SK-N-SH treated with all-trans-retinoic acid at 6 μM for 48 hours (cell line): Measurements from ENCODE around the gene PHF5A.

Source experiments
- ARNTL ChIP-seq: fragments of 450-650 bp; formaldehyde crosslinking; IDR thresholded peaks from 2 replicates; pipeline ENCODE4 v1.5.0; 2020; ENCODE audit warnings: low read depth, mild to moderate bottlenecking, moderate library complexity, borderline replicate concordance
- BACH2 ChIP-seq: fragments of 250-450 bp; sonication (Bioruptor Pico); IDR thresholded peaks from 2 replicates; pipeline ENCODE4 v1.9.0; 2021; ENCODE audit warnings: mild to moderate bottlenecking, borderline replicate concordance
- ISL1 ChIP-seq: fragments of 250-450 bp; sonication (Bioruptor Pico); IDR thresholded peaks from 2 replicates; pipeline ENCODE4 v2.1.2; 2022; ENCODE audit warnings: mild to moderate bottlenecking, moderate library complexity
- RARB ChIP-seq: fragments of 250-450 bp; sonication (Bioruptor Pico); IDR thresholded peaks from 2 replicates; pipeline ENCODE4 v1.8.0; 2021; ENCODE audit warnings: mild to moderate bottlenecking, moderate library complexity
- ZNF70 ChIP-seq: fragments of 450-650 bp; formaldehyde crosslinking; IDR thresholded peaks from 2 replicates; pipeline ENCODE4 v1.5.0; 2020; ENCODE audit warnings: mild to moderate bottlenecking, moderate library complexity
- TF ChIP-seq, protein P1 (sequence below): fragments of 250-450 bp; sonication (Bioruptor Pico); IDR thresholded peaks from 2 replicates; pipeline ENCODE4 v1.8.0; 2020; ENCODE audit warnings: mild to moderate bottlenecking, moderate library complexity, borderline replicate concordance
- TF ChIP-seq, protein P2 (sequence below): fragments of 250-450 bp; sonication (Bioruptor Pico); IDR thresholded peaks from 2 replicates; pipeline ENCODE4 v1.8.0; 2021; ENCODE audit warnings: low read depth, mild to moderate bottlenecking, moderate library complexity, borderline replicate concordance
- TF ChIP-seq, protein P3 (sequence below): fragments of 250-450 bp; sonication (Bioruptor Pico); IDR thresholded peaks from 2 replicates; pipeline ENCODE4 v1.5.1; 2020; ENCODE audit warnings: low read depth, mild to moderate bottlenecking, moderate library complexity
- TF ChIP-seq, protein P4 (sequence below): fragments of 250-450 bp; sonication (Bioruptor Pico); IDR thresholded peaks from 2 replicates; pipeline ENCODE4 v1.5.0; 2020; ENCODE audit warnings: mild to moderate bottlenecking, moderate library complexity

DNA sequence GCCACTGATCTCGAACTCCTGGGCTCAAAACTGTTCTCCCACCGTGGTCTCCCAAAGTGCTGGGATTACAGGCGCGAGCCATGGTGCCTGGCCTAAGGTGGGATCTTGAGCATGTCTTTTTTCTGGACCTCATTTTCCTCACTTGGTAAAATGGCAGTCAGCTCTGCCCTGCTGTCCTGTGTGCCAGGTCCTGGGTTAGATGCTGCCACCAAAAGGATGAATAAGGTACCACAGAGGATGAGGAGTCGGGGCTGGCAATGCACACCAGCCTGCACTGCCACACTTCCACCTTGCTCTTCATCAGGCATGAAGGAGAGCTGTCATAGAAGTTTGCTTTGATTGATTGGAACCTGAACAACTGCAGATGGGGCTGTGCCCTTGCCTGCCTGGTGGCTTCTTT is 32.7 kb upstream of the PHF5A start:
- TF ChIP-seq ARNTL (CRISPR knock-in tag), result no peak
- TF ChIP-seq ISL1 (CRISPR knock-in tag), result no peak
- TF ChIP-seq, protein P1, sequence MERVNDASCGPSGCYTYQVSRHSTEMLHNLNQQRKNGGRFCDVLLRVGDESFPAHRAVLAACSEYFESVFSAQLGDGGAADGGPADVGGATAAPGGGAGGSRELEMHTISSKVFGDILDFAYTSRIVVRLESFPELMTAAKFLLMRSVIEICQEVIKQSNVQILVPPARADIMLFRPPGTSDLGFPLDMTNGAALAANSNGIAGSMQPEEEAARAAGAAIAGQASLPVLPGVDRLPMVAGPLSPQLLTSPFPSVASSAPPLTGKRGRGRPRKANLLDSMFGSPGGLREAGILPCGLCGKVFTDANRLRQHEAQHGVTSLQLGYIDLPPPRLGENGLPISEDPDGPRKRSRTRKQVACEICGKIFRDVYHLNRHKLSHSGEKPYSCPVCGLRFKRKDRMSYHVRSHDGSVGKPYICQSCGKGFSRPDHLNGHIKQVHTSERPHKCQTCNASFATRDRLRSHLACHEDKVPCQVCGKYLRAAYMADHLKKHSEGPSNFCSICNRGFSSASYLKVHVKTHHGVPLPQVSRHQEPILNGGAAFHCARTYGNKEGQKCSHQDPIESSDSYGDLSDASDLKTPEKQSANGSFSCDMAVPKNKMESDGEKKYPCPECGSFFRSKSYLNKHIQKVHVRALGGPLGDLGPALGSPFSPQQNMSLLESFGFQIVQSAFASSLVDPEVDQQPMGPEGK (CRISPR knock-in tag), result no peak
- TF ChIP-seq, protein P2, sequence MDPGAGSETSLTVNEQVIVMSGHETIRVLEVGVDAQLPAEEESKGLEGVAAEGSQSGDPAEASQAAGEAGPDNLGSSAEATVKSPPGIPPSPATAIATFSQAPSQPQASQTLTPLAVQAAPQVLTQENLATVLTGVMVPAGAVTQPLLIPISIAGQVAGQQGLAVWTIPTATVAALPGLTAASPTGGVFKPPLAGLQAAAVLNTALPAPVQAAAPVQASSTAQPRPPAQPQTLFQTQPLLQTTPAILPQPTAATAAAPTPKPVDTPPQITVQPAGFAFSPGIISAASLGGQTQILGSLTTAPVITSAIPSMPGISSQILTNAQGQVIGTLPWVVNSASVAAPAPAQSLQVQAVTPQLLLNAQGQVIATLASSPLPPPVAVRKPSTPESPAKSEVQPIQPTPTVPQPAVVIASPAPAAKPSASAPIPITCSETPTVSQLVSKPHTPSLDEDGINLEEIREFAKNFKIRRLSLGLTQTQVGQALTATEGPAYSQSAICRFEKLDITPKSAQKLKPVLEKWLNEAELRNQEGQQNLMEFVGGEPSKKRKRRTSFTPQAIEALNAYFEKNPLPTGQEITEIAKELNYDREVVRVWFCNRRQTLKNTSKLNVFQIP (CRISPR knock-in tag), result no peak
- TF ChIP-seq, protein P3, sequence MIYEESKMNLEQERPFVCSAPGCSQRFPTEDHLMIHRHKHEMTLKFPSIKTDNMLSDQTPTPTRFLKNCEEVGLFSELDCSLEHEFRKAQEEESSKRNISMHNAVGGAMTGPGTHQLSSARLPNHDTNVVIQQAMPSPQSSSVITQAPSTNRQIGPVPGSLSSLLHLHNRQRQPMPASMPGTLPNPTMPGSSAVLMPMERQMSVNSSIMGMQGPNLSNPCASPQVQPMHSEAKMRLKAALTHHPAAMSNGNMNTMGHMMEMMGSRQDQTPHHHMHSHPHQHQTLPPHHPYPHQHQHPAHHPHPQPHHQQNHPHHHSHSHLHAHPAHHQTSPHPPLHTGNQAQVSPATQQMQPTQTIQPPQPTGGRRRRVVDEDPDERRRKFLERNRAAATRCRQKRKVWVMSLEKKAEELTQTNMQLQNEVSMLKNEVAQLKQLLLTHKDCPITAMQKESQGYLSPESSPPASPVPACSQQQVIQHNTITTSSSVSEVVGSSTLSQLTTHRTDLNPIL (CRISPR knock-in tag), result no peak
- TF ChIP-seq RARB (CRISPR knock-in tag), result no peak
- TF ChIP-seq, protein P4, sequence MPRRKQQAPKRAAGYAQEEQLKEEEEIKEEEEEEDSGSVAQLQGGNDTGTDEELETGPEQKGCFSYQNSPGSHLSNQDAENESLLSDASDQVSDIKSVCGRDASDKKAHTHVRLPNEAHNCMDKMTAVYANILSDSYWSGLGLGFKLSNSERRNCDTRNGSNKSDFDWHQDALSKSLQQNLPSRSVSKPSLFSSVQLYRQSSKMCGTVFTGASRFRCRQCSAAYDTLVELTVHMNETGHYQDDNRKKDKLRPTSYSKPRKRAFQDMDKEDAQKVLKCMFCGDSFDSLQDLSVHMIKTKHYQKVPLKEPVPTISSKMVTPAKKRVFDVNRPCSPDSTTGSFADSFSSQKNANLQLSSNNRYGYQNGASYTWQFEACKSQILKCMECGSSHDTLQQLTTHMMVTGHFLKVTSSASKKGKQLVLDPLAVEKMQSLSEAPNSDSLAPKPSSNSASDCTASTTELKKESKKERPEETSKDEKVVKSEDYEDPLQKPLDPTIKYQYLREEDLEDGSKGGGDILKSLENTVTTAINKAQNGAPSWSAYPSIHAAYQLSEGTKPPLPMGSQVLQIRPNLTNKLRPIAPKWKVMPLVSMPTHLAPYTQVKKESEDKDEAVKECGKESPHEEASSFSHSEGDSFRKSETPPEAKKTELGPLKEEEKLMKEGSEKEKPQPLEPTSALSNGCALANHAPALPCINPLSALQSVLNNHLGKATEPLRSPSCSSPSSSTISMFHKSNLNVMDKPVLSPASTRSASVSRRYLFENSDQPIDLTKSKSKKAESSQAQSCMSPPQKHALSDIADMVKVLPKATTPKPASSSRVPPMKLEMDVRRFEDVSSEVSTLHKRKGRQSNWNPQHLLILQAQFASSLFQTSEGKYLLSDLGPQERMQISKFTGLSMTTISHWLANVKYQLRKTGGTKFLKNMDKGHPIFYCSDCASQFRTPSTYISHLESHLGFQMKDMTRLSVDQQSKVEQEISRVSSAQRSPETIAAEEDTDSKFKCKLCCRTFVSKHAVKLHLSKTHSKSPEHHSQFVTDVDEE, result no peak
- no peak for TF ChIP-seq ZNF70 (CRISPR knock-in tag)
- no peak for TF ChIP-seq BACH2 (CRISPR knock-in tag)
